H1 (cell line): ENCODE results near the gene FBN1. TPM values are rescaled to one million over a fixed set of nuclear protein-coding genes. Genes with fewer than 3 reads are reported as not detected.

Source experiments
- CTCF ChIA-PET: fragments of 300-600 bp; sonication (Branson Sonifier 250); formaldehyde crosslinking; loops from one replicate; lab custom pipeline; 2021; ENCODE audit not compliant: partially characterized antibody; lab: Charles Lee
- POLR2A ChIA-PET: fragments of 300-600 bp; sonication (Branson Sonifier 250); formaldehyde crosslinking; loops from one replicate; lab custom pipeline; 2021; ENCODE audit warnings: inconsistent platforms; ENCODE audit not compliant: partially characterized antibody; lab: Charles Lee
- DNase-seq, 2 experiments: peaks; one replicate each; pipeline versions ENCODE4 v3.0.0 to v3.0.0-alpha.2; 2010 to 2022; ENCODE audit warnings: low spot score in 2 of 2, low read depth in 1 of 2, mixed read lengths in 1 of 2
- FAIRE-seq: peaks from 2 replicates; lab custom pipeline; 2011; peaks lifted over from hg19 to GRCh38; lab: Jason Lieb, UNC
- H2AFZ ChIP-seq: 2 replicates; pipeline ENCODE4 v1.8.1; 2012; ENCODE audit warnings: low read length, inconsistent platforms
- H2AK5ac ChIP-seq: 2 replicates; pipeline ENCODE4 v1.6.1; 2013; ENCODE audit warnings: low read depth, low read length
- H2BK120ac ChIP-seq: replicated peaks from 2 replicates; pipeline ENCODE3; 2013; ENCODE audit warnings: low read depth, low read length, inconsistent platforms
- H2BK12ac ChIP-seq: 2 replicates; pipeline ENCODE4 v1.6.1; 2013; ENCODE audit warnings: low read depth, low read length
- H2BK15ac ChIP-seq: 2 replicates; pipeline ENCODE4 v1.6.1; 2013; ENCODE audit warnings: low read length
- H2BK20ac ChIP-seq: 2 replicates; pipeline ENCODE4 v1.6.1; 2013; ENCODE audit warnings: low read length
- H2BK5ac ChIP-seq: 2 replicates; pipeline ENCODE4 v1.6.1; 2013; ENCODE audit warnings: low read depth, low read length
- H3K14ac ChIP-seq: 2 replicates; pipeline ENCODE4 v1.6.1; 2013; ENCODE audit warnings: inconsistent platforms; ENCODE audit not compliant: insufficient read length
- H3K18ac ChIP-seq: 2 replicates; pipeline ENCODE4 v1.6.1; 2013; ENCODE audit warnings: low read length; ENCODE audit errors: extremely low read depth
- H3K23ac ChIP-seq: 2 replicates; pipeline ENCODE4 v1.6.1; 2013; ENCODE audit warnings: inconsistent platforms; ENCODE audit not compliant: insufficient read length
- H3K23me2 ChIP-seq: 2 replicates; pipeline ENCODE4 v1.6.1; 2013; ENCODE audit warnings: low read depth, low read length
- H3K27ac ChIP-seq: 2 replicates; pipeline ENCODE4 v1.6.1; 2011; ENCODE audit warnings: low read depth, low read length, inconsistent platforms
- H3K27me3 ChIP-seq, 4 experiments: replicated peaks in 1 of 4; 1 replicate in 1 of 4; 2 replicates in 3 of 4; pipeline versions ENCODE4 v1.6.1 to v1.8.1; 2011 to 2013; ENCODE audit warnings: low read length in 3 of 4, mild to moderate bottlenecking in 3 of 4, inconsistent platforms in 2 of 4, mixed read lengths in 2 of 4, moderate library complexity in 1 of 4; ENCODE audit not compliant: control insufficient read depth in 3 of 4, insufficient read depth in 3 of 4; ENCODE audit errors: extremely low read depth in 1 of 4
- H3K36me3 ChIP-seq, 4 experiments: 2 replicates each; pipeline versions ENCODE4 v1.6.1 to v1.8.1; 2011 to 2013; ENCODE audit warnings: mild to moderate bottlenecking in 4 of 4, low read length in 3 of 4, moderate library complexity in 2 of 4, control low read depth in 1 of 4, inconsistent platforms in 1 of 4; ENCODE audit not compliant: insufficient read depth in 4 of 4, control insufficient read depth in 2 of 4
- H3K4ac ChIP-seq: replicated peaks from 2 replicates; pipeline ENCODE3; 2013; ENCODE audit warnings: low read length, low read depth, mixed read lengths, inconsistent platforms; ENCODE audit not compliant: insufficient read length
- H3K4me1 ChIP-seq, 4 experiments: replicated peaks in 1 of 4; 1 replicate in 1 of 4; 2 replicates in 3 of 4; pipeline versions ENCODE4 v1.6.1 to v1.8.1; 2011 to 2013; ENCODE audit warnings: low read length in 3 of 4, inconsistent platforms in 2 of 4, mixed read lengths in 1 of 4; ENCODE audit not compliant: insufficient read depth in 4 of 4, control insufficient read depth in 3 of 4
- H3K4me2 ChIP-seq, 2 experiments: 2 replicates each; pipeline versions ENCODE4 v1.6.1 to v1.8.1; 2011 to 2013; ENCODE audit warnings: low read depth in 2 of 2, low read length in 2 of 2, control low read depth in 1 of 2, inconsistent platforms in 1 of 2, mild to moderate bottlenecking in 1 of 2; ENCODE audit not compliant: insufficient read depth in 1 of 2
- H3K4me3 ChIP-seq, 4 experiments: fragments of 200-600, 300-600 bp in 1 of 4; sonication (generic), shearing (Covaris generic), sonication (Bioruptor Twin) in 1 of 4; 2 replicates each; pipeline versions ENCODE4 v1.5.1 to v1.8.1; 2011 to 2016; ENCODE audit warnings: low read length in 4 of 4, low read depth in 3 of 4, control low read depth in 2 of 4, inconsistent platforms in 2 of 4, mild to moderate bottlenecking in 2 of 4, mixed read lengths in 1 of 4, moderate library complexity in 1 of 4; ENCODE audit not compliant: insufficient read depth in 2 of 4; ENCODE audit errors: extremely low read depth in 1 of 4
- H3K56ac ChIP-seq: replicated peaks from 2 replicates; pipeline ENCODE3; 2013; ENCODE audit warnings: low read depth, mild to moderate bottlenecking, mixed read lengths, low read length, inconsistent platforms; ENCODE audit not compliant: insufficient read length
- H3K79me1 ChIP-seq: 2 replicates; pipeline ENCODE4 v1.6.1; 2013; ENCODE audit warnings: low read depth, low read length, control low read depth
- H3K79me2 ChIP-seq, 2 experiments: 2 replicates each; pipeline versions ENCODE4 v1.6.1 to v1.8.1; 2012 to 2013; ENCODE audit warnings: low read length in 2 of 2, mild to moderate bottlenecking in 2 of 2, inconsistent platforms in 1 of 2; ENCODE audit not compliant: insufficient read depth in 2 of 2, control insufficient read depth in 1 of 2
- H3K9ac ChIP-seq, 4 experiments: replicated peaks in 1 of 4; 1 replicate in 1 of 4; 2 replicates in 3 of 4; pipeline versions ENCODE4 v1.6.1 to v1.8.1; 2011 to 2013; ENCODE audit warnings: low read depth in 3 of 4, low read length in 3 of 4, control low read depth in 2 of 4, mild to moderate bottlenecking in 2 of 4, moderate library complexity in 2 of 4, inconsistent platforms in 1 of 4; ENCODE audit errors: extremely low read depth in 1 of 4
- H3K9me3 ChIP-seq, 2 experiments: 2 replicates each; pipeline versions ENCODE4 v1.6.1 to v1.8.1; 2012 to 2013; ENCODE audit warnings: mild to moderate bottlenecking in 2 of 2, moderate library complexity in 2 of 2, control low read depth in 1 of 2, inconsistent platforms in 1 of 2, low read depth in 1 of 2, low read length in 1 of 2, mixed read lengths in 1 of 2; ENCODE audit not compliant: insufficient read depth in 2 of 2
- H4K20me1 ChIP-seq, 2 experiments: replicated peaks in 1 of 2; 2 replicates each; pipeline versions ENCODE3 to v1.8.1; 2011 to 2013; ENCODE audit warnings: inconsistent platforms in 2 of 2, low read length in 2 of 2, mild to moderate bottlenecking in 1 of 2; ENCODE audit not compliant: insufficient read depth in 2 of 2, control insufficient read depth in 1 of 2
- H4K5ac ChIP-seq: 2 replicates; pipeline ENCODE4 v1.6.1; 2013; ENCODE audit warnings: low read length, low read depth, mixed read lengths, inconsistent platforms; ENCODE audit not compliant: insufficient read length
- H4K8ac ChIP-seq: 2 replicates; pipeline ENCODE4 v1.8.0; 2013; ENCODE audit warnings: mild to moderate bottlenecking, moderate library complexity, low read length, inconsistent platforms; ENCODE audit not compliant: insufficient read depth; ENCODE audit errors: extremely low read depth
- H4K91ac ChIP-seq: replicated peaks from 2 replicates; pipeline ENCODE3; 2013; ENCODE audit warnings: low read length, mixed read lengths, inconsistent platforms; ENCODE audit not compliant: insufficient read length
- FOSL1 ChIP-seq: IDR thresholded peaks from 2 replicates; pipeline ENCODE4 v1.6.1; 2011; ENCODE audit warnings: mild to moderate bottlenecking, low read depth, low read length, moderate library complexity; ENCODE audit not compliant: insufficient read depth
- SRF ChIP-seq: IDR thresholded peaks from 2 replicates; pipeline ENCODE4 v1.6.1; 2011; ENCODE audit warnings: mild to moderate bottlenecking, low read depth, low read length, moderate library complexity
- WGBS, 2 experiments: shearing (Covaris generic) in 1 of 2; methylation state at CpG; one replicate each; pipeline versions ENCODE4 v1.1.6 to v1.1.7; 2013 to 2015; ENCODE audit warnings: low lambda C conversion rate in 2 of 2, mixed read lengths in 2 of 2, inconsistent platforms in 1 of 2, low coverage in 1 of 2, missing lambda C conversion rate in 1 of 2; ENCODE audit not compliant: insufficient replicate concordance in 2 of 2, insufficient coverage in 1 of 2, insufficient read length in 1 of 2; ENCODE audit errors: extremely low coverage in 1 of 2, missing lambda C conversion rate in 1 of 2; 5-methylcytosine and 5-hydroxymethylcytosine counted together
- polyA plus RNA-seq, 7 experiments: library from polyadenylated mRNA; depleted of rRNA in 3 of 7; stranded (reverse) in 5 of 7; unstranded in 2 of 7; fragments of >200 nt in 5 of 7; fragments of 200-250 nt in 2 of 7; gene quantifications; 1 replicate in 5 of 7; 2 replicates in 1 of 7; 4 replicates in 1 of 7; pipeline versions ENCODE4 v1.2.1 to v1.2.3, GENCODE V29; 2011 to 2013; ENCODE audit warnings: missing spikeins in 2 of 7, mixed read lengths in 2 of 7
- total RNA-seq: library from RNA; stranded (reverse); fragmentation: NEBNext Ultra II Directional; extraction: Animal tissue kit (Norgen Biotek cat#: 25700); gene quantifications from 2 replicates; pipeline ENCODE4 v1.2.1, GENCODE V29; 2021
- TF ChIP-seq, protein P1 (sequence below), 3 experiments: IDR thresholded peaks; 1 replicate in 2 of 3; 2 replicates in 1 of 3; pipeline versions ENCODE4 v1.5.1 to v1.6.1; 2011; ENCODE audit warnings: low read length in 3 of 3, mild to moderate bottlenecking in 3 of 3, inconsistent platforms in 2 of 3, low read depth in 1 of 3, moderate library complexity in 1 of 3; ENCODE audit not compliant: insufficient read depth in 1 of 3; ENCODE audit errors: control extremely low read depth in 1 of 3

The FBN1 gene
- total and polyA plus RNA-seq, 2 of the 8 experiments (the other 6 are each of a cell fraction or from before 2014, with no cell fraction given) = 3.0 to 4.0 TPM

DNA sequence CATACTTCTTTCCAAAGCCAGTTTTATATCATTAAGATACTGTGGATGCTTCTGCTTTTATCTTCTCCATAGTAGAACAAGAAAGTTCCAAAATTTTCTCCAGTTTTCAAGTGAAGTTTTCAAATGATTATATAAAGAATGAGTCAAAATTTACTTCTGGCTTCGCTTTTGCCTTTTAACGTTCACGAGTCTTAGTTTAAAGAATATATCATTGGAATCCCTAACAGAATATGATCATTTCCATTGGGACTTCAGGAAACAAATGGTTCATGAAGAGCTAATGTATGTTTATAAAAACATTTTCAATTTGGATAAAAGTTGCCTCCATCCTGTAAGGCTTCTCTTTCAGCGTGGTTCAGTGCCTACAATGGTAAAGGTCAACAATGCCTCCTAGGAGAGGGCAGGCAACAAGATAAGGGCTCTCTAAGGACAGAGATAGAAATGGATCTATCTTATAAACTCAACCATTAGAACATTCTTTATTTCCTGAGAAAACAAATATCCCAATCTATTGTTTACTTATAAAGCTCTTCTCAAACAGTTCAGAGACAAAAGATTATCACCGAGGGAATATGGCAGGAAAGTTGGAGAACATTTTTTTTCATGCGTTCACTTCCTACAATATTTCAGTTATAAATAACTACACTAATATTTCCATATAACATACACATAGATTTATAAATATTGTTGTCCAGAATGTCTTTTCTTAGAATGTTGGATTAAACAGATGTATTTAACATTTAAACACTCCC lies 60.5 kb downstream of the FBN1 start:
- Histone ChIP-seq H2BK20ac (no peak overlapping the region), H4K5ac (no peak overlapping the region), H3K9me3 (no peaks in the 10 kb centered on the region), H3K23me2 (no peaks in the 10 kb centered on the region), H3K79me1 (no peaks in the 10 kb centered on the region), H3K27ac (no peak overlapping the region), H3K27me3 (no peaks in the 10 kb centered on the region), H3K4ac (no peak overlapping the region), H3K4me2 (no peak overlapping the region), H2AFZ (no peak overlapping the region), H3K14ac (no peak overlapping the region), H2BK5ac (no peak overlapping the region), H3K4me3 (no peak overlapping the region), H2BK120ac (no peak overlapping the region), H2BK12ac (no peak overlapping the region), H4K91ac (no peak overlapping the region), H3K56ac (no peak overlapping the region), H3K36me3 (no peaks in the 10 kb centered on the region), H2BK15ac (no peak overlapping the region), H3K23ac (no peak overlapping the region), H3K79me2 (no peaks in the 10 kb centered on the region), H3K18ac (no peak overlapping the region), H3K4me1 (no peaks in the 10 kb centered on the region), H4K20me1 (no peaks in the 10 kb centered on the region), H2AK5ac (no peak overlapping the region), H4K8ac (no peak overlapping the region), H3K9ac (no peak overlapping the region)
- WGBS, 2 experiments = 93% methylated on average over 6 of the region's 6 CpGs; no CpG with 5 or more reads in 1 of the 2 experiments
- ChIA-PET CTCF (no interaction called here), POLR2A (no interaction called here)
- DNase-seq (no peak), FAIRE-seq (no peak)
- TF ChIP-seq FOSL1 (no peak), SRF (no peak)
- TF ChIP-seq, protein P1, sequence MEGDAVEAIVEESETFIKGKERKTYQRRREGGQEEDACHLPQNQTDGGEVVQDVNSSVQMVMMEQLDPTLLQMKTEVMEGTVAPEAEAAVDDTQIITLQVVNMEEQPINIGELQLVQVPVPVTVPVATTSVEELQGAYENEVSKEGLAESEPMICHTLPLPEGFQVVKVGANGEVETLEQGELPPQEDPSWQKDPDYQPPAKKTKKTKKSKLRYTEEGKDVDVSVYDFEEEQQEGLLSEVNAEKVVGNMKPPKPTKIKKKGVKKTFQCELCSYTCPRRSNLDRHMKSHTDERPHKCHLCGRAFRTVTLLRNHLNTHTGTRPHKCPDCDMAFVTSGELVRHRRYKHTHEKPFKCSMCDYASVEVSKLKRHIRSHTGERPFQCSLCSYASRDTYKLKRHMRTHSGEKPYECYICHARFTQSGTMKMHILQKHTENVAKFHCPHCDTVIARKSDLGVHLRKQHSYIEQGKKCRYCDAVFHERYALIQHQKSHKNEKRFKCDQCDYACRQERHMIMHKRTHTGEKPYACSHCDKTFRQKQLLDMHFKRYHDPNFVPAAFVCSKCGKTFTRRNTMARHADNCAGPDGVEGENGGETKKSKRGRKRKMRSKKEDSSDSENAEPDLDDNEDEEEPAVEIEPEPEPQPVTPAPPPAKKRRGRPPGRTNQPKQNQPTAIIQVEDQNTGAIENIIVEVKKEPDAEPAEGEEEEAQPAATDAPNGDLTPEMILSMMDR (IDR thresholded peaks at IDR 0.05; ENCODE audit: control extremely low read depth in 1 of 3, insufficient read depth in 1 of 3, low read depth in 1 of 3, low read length in 3 of 3) = no peak
